HG03460 (cell line): ENCODE measurements around the gene USP7.

Experiments
- ATAC-seq: cut with Tn5 transposase; IDR thresholded peaks from one replicate; pipeline ENCODE4 v1.9.1; 2021; ENCODE audit not compliant: unreplicated experiment

USP7 gene

GRCh38 chr16:8904018-8904430 is 59.7 kb downstream of the USP7 start:
- no peak for ATAC-seq

DNA sequence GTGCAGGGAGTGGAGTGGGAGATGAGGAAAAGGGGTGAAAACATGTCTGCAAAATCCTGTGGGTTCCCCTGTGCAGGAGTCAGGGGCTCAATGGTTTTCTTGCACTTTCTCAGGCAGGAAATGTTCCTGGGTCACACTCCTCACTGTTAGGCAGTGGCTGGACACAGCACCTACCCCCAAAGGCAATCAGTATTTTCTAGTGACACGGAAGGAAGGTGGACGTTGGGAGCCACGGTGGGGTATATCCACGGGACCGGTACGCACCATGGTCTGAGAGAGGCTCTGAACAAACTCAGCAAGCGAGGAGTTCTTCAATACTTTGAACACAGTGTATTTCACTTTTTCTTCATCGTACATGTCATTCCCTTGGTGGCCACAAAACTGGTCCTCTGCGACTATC is 60.7 kb downstream of the USP7 start:
- no peak for ATAC-seq

- no peak for ATAC-seq
Observed at GRCh38 chr16:8901320-8901861, 62.3 kb downstream of the USP7 start.

GRCh38 chr16:8900343-8900742 is 63.4 kb downstream of the USP7 start:
- ATAC-seq: no peak

DNA sequence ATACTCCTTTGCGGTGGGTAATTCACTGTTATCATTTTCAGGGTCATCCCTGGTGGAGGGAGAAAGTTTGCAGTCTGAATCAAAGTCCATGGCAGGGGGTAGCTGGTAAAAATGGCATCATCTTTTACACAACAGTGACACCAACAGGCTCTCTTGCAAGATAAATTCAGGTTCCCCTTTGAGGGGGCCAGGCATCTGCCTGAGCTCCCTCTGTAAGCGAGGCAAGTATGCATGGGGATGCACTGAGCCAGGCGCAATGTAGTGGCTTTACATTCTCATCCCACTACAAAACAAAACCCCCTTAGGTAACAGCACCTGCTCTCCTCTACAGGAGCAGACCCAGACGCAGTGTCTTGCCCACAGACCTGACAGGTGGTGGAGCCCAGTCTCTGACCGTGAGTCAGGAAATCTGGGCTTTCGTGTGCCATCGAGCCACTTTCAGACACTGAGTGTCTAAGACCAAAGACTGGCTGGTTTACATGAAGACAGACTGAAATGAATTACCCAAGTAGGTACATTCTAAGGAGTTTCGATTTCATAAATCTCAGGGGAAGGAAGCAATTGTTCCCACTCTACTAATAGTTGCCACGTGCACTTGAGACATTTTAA is 63.9 kb downstream of the USP7 start:
- no peak for ATAC-seq

GRCh38 chr16:8898660-8899318 is 64.9 kb downstream of the USP7 start:
- no peak for ATAC-seq

DNA sequence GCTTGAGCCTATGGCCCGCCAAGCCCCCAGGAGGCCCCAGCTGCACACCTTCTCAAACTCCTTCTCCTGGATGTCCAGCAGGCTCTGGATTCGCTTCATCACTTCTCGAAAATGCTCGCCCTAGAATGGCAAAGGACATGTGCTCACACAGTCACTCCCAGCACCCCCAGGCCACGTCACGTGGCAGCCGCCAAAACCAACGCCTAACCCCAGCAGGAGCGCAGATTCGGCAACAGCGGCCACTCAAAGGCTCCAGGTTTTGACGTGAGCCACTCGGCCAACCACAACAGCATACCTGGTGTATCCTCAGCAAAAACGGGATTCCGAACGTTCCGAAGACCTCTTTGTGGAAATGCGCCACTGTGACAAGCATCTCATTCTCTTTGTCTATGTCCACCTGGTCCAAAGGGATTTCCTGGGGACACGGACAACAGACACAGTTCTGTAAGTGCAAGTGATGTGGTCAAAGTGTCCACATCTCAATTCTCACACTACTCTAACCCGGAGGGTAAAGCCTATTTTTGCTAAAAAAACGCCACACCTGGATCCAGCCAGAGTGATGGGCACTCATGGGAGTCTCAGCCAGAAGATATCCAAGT is 68.9 kb downstream of the USP7 start:
- ATAC-seq: no peak

DNA sequence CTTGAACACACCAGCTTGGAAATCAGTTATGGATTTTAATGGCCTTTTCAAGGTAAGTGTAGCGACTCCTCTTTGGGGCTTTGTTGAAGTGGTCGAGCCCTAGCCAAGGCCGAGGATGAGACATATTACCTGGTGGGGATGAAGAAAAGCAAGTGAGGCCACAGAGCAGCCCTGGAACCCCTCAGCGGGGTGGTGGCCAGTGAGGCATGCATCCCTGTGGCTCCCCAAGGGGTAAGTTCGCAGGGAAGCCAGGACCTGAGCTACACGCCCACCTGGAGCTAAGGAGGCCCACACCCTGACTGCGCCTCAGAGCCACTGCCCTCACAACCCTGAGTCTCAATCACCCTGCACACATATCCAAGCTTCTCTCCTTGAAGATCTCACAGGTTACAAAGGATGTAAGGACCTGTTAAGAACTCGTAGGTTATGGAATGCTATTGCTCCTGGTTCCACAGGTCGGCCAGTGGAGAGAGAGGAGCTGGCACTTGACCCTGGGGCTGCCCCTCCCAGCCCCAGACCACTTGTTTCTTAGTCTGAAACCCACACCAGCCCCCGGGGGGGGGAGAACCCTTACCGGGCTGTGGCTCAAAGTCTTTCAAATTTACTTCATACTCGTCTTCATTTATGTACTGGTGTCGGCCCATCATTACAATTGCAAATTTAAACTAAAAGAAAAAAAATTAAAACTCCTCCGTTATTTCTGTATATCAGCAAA is 69.6 kb downstream of the USP7 start:
- ATAC-seq: no peak

DNA sequence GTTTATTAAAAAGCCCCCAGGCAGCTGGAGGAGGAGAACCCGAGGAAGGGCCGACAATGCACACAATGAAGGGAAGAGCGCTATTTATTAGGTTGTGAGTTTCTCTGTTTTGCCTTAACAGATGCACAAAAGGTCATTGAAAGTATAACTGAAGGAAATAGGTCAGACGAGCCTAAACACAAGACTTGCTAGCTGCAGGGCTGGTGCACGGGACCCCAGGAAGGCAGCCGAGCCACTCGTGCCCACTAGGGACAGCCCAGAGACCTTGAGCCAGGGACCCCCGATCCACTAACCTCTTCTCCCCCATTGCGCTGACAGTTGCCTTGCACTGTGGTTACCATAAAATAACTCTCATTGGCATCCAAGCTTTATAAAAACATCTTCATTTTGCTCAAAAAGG is 70.3 kb downstream of the USP7 start:
- ATAC-seq: no peak

DNA sequence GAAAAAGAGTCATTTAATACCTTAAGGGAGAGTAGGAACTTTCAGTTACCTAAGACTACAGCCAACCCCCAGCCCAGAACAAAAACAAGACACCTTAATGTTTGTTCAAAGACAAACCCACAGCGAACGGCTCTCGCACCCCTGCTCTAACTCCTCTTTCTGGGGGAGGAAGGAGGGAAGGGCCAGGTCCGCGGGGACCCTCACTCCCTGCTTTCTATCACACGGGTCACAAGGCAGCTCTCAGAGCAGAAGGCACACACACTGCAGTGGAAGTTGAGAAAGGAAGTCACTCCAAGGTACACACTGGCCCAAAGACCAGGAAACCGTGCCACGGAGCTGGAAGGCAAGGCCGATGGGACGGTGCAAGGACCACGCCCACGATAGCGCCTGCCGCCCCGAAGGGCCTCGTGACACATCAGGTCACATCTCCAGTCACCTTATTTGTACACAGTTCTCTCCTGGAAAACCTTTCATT is 71.6 kb downstream of the USP7 start:
- peak; percentile 20 for ATAC-seq

DNA sequence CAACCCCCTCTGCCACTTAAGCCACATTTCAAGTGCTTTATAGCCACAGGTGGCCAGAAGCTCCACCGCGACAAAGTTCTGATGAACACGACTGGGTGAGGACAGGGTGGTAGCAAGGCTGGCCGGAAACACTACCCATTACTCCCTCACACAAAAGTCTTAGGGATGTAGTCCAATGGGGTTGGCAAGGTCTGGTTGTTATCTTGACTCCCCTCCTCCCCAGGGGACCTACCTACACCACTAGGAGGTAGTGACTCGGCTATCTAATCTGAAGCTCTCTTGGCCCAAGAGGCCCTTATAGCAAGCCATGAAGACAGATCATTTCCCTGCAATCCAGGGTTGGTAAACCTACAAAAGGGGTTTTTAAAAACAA is 73.2 kb downstream of the USP7 start:
- no peak for ATAC-seq

- ATAC-seq: no peak
Observed at GRCh38 chr16:8889893-8890548, 73.7 kb downstream of the USP7 start.

DNA sequence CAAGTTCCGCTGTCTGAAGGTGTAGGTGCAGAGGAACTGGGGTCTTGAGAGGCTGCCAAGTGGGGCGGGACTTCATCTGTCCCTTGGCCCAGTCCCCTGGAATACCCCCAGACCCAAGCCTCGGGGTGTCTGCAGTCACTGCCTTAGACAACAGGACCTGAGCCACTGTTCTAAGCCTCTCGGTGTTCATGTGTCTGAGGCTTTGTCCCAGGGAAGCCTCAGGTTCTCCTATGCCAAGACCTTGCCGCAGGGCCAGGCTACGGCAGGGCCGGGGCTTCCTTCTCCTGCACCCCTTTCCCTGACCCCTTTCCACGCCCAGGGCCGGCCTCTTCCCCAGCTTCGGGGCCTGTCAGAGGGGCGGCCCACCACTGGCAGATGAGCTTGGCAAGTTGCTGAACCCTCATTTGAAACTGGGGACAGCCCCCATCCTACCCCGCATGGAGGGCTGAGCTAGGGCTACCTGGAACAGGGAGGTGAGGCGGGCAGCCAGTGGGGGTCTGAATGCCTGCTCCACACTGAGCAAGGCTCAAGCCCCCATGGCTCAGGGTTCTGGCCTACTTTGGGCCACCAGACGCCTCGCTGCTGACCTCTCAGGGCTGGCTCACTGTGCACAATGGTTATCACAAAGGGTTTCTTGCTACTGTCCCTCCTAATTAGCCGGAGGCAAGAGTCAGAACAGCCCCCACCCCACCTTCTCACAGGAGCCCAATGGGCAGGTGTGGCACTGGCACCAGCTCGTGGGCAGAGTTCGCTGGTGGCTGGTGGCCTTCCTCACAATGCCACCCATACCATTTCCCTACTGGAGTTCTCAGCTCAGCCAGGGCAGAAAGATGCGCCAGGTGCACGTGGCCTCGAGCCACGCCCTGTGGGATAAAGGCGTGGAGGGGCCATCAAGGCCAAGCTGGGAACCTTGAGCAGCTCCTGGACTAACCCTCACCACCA is 74.5 kb downstream of the USP7 start:
- no peak for ATAC-seq

- ATAC-seq: no peak
Observed at GRCh38 chr16:8887952-8888560, 75.7 kb downstream of the USP7 start.

DNA sequence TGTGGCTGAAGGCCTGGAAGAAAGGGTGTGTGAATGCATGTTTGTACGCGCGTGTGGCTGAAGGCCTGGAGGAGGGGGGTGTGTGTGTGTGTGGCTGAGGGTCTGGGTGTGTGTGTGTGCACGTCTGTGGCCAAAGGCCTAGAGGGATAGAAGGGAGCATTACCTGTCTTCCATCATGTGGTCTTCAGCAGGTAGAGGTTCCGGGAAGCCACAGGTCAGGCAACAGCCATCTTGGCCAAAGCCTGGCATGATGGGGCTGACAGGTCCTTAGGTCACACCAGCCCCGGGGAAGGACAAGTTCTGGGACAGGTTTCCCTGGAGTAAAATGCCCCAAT is 76.3 kb downstream of the USP7 start:
- no peak for ATAC-seq

- no peak for ATAC-seq
Observed at GRCh38 chr16:8886593-8887430, 76.9 kb downstream of the USP7 start.

GRCh38 chr16:8885674-8886592 is 77.8 kb downstream of the USP7 start:
- ATAC-seq: no peak
